Raji (cell line): ENCODE results near the gene LRRC14B.

Experiments used
- POLR2A ChIP-seq: IDR thresholded peaks from 2 replicates; pipeline ENCODE4 v1.6.1; 2011; ENCODE audit warnings: low read depth, low read length, control low read depth; ENCODE audit not compliant: insufficient read depth

LRRC14B gene

DNA sequence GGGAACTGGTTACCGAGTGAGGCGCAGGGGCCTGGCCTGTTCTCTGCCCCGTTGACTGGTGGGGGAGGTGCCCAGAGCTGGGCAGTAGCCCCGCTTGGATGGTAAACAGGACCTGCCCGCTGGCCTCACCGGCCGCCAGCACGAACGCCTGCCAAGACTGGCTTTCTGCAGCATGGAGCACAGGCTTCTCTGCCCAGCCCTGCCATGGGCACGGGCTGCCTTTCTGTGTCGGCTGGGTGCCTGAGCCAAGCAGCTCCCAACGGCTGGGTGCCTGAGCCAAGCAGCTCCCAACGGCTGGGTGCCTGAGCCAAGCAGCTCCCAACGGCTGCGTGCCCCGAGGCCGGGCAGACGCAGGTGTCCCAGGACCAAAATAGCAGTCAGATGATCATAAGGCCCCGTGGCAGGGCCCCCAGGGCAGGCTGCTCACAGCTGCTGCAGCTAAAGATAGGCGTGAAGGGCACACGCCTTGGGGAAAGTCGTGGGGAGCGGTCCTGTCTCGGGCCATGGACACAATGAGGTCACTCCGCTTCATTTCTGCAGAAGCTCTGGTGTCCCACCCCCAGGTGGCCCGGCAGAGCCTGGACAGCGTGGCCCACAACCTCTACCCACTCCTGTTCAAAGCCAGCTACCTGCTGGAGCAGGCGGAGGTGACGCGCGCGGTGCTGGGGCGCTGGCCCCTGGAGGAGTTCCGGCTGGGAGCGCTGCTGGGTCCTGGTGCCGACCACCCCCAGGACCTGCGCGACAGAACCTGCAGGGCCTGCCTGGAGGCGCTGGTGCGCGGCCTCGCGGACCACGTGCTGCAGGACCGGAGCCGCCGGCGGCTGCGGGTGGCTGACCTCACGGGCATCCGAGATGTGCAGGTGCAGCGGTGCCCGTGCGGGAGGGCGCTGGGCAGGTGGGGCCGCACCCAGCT is at the start of gene LRRC14B:
Gene LRRC14B, plus strand, starts transcription at position 460 of the 913 bp plus-strand sequence. Its CDS starts 44 bp downstream, at position 504.
- TF ChIP-seq POLR2A: no peak

DNA sequence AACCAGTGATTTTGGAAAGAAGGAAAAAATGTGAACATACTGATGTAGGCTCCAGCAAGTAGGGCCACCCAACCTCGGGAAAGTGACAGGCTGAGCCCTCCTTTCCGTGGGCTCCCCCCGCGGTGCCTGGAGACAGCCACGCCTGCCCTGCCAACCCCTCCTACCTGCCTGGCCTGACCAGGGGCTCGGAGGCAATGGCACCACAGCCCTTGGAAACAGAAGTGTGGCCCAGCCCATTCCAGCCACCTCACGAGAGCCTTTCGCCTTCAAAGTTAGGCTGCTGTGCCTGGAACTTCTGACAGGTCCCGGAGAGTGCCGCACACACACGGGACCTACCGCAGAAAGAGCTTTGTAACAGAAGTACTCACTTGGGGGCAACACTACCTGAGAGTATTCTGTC is 49.5 kb upstream of the LRRC14B start:
- no peak for TF ChIP-seq POLR2A

DNA sequence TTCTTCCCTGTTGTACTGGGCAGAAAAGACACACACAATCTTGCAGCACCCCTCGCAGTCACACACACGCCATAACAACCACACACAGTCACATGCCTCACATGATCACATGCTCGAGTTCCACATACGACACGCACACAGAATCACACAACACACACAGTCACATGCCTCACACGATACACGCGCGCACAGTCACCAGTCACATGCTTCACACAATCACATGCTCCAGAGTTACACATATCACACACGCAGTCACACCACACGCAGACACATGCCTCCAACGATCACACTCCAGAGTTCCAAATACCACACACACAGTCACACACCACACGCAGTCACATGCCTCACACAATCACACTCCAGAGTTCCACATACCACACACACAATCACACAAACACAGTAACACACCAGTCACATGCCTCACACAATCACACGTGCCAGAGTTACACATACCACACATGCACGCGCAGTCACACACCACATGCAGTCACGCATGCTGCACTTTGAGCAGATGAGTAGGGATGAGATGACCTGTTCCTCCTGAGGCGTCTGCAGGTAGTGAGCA is 49.0 kb upstream of the LRRC14B start:
- no peak for TF ChIP-seq POLR2A

DNA sequence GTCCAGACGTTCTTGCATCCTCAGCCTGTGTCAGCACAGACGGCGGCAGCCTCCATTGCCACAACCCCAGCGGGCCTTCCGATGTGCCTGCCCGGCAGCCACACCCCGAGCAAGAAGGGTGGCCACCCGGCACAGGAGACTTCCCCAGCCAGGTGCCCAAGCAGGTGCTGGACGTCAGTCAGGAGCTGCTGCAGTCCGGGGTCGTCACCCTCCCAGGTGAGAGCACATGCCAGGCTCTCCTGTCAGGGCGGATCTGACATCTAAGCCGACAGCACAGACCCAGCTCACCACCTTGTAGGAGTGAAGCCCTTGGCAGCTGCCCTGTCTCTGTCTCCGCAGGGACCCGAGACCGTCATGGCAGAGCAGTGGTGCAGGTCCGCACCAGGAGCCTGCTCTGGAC is 48.3 kb upstream of the LRRC14B start:
- TF ChIP-seq POLR2A: no peak

DNA sequence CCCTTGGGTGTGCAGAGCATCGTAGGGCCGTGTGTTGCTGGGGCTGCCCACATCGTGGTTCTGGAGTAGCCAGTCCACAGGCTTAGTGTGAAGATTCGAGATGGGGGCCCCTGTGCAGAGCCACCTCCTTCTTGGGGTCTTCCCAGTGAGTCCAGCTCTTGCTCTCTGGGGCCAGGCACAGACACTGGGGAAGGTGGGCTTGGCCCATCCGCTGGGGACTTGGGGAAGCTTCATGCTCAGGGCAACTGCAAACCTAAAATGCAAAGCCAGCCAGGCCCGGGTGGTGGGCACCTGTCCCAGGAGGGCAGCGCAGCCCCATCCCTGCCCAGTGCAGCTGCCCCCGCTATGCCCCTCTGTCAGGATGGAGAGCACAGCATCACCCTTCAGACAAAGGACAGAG is 46.4 kb upstream of the LRRC14B start:
- TF ChIP-seq POLR2A: no peak

DNA sequence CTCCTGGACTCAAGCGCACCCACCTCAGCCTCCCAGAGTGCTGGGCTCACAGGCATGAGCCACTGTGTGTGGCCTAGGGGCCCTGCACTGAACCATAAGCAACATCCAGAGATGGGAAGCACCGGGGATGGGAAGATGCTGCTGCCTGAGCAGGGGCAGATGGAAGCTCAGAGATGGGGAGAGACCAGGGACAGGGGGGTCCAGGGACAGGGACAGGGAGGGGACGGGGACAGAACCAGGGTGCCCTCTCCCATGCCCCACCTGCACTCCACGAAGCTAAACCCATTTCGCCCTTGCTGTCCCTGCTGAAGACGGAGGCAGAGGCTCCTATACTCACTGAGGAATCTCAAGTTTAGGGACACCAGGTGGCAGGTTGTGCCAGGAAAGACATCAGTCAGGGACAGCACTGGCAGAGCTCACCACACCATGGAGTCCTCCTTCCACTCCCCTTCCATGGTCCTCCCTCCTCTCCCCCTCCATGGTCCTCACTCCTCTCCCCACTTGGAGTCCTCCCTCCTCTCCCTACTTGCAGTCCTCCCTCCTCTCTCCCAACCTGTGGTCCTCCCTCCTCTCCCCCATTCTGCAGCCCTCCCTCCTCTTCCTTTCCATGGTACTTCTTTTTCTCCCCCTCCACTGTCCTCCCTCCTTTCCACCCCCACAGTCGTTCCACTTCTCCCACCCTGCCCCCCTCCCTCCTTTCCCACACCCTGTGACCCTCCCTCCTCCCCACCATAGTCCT is 45.5 kb upstream of the LRRC14B start:
- TF ChIP-seq POLR2A: no peak

DNA sequence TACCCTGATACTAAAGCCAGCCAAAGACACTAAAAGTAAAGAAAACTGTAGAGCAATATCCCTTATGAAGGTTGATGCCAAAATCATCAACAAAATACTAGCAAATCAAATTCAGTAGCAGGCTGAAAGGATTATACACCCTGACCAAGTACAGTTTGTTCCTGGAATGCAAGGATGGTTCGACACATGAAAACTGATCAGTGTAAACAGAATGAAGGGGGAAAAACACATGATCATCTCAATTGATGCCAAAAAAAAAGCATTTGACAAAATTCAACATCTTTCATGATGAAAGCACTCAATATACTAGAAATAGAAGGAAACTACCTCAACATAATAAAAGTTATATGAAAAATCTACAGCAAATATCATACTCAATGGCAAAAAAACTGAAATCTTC is 43.5 kb upstream of the LRRC14B start:
- no peak for TF ChIP-seq POLR2A

DNA sequence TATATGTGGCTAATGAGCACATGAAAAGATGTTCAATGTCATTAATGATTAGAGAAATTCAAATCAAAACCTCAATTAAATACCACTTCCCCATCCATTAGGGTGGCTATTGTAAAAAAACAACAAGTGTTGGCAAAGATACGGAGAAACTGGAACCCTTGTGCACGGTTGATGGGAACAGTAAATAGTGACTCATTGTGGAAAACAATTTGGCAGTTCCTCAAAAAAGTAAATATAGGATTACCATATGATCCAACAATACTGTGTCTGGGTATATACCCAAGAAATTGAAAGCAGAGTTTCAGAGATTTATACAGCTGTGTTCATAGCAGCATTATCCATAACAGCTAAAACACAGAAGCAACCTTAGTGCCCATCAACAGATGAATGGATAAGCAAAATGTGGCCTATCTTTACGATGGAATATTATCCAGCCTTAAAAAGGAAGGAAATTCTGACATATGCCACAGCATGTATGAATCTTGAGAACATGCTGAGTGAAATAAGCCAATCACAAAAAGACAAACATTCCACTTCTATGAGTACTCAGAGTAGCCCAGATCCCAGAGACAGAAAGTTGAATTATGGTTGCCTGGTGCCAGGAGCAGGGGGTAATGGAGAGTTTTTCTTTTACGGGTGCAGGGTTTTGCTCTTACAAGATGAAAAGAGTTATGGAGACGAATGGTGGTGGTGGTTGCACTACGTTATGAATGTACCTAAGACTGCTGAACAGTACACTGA is 41.4 kb upstream of the LRRC14B start:
- TF ChIP-seq POLR2A: no peak

DNA sequence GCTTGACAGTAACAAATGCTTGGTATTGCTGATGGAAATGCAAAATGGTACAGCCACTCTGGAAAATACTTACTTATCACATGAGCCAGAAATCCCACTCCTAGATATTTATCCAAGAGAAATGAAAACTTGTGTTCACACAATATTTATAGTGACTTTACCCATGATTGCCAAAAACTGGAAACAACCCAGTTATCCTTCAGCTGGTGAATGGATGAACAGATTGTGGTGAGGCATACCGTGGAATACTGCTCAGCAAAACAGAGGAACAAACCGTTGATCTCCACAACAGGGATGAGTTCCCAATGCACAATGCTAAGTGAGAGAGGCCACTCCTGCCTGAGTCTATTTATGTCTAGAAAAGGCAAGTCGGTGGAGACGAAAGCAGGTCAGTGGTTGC is 40.5 kb upstream of the LRRC14B start:
- TF ChIP-seq POLR2A: no peak

DNA sequence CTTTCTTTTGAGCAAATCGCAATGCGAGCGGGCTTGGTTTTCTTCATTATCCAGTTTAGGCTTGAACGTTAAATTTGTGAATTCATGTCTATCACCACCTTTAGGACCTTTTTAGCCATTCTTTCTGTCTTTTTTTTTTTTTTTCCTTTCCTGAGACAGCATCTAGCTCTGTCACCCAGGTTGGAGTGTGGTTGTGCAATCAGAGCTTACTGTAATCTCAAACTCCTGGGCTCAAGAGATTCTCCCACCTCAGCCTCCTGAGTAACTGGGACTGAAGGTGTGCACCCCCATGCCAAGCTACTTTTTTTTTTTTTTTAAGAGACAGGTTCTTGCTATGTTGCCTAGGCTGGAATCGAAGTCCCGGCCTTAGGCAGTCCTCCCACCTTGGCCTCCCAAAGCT is 39.2 kb upstream of the LRRC14B start:
- TF ChIP-seq POLR2A: no peak

DNA sequence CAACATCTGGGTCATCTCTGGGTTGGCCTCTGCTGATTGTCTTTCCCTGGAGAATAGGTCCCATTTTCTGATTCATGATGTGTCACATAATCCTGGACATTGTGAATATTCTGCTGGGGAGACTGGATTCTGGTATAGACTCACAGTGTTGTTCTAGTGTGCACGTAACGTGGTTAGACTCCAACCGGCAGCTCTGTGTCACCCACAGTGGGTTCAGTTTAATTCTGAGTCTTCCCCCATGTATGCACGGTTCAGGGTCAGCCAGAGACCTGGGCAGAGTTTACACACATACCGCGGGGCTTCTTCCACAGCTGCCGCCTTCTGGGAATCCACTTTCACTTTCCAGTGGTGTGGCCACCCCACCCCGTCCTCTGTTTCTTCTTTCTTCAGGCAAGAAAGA is 38.0 kb upstream of the LRRC14B start:
- TF ChIP-seq POLR2A: no peak

DNA sequence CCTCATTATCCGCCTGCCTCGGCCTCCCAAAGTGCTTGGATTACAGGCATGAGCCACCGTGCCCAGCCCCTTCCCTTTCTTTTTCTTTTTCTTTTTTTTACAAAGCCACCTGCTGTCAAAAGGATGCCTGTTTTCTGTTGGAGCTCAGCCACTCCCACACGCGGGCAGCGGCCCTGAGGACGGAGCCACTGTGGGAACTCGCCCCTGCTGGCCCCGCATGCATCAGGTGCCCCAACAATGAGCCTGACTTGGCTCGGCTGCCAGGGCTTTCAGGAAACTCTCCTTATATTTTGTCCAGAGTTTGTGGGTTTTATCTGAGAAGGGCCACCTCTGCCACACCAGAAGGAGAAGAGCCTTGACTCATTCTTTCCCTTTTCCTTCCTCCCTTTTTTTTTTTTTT is 37.1 kb upstream of the LRRC14B start:
- no peak for TF ChIP-seq POLR2A

DNA sequence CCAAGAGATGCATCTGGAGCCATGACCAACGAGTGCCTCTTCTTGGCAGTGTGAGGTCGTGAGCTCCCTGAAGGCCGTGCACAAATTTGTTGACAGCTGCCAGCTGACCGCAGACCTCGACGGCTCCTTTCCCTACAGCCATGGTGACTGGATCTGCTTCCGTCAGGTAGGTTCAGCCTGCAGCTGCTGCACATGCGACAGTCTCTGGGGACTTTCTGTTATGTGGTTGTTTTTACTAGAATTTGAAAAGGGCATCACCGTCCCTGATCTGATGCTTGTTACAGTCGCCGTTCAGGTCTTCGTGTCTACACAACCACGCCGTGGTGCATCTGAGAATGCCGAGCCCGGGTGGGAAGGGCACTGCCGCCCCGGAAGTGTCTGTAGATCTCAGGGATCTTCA is 36.5 kb upstream of the LRRC14B start:
- TF ChIP-seq POLR2A: no peak

DNA sequence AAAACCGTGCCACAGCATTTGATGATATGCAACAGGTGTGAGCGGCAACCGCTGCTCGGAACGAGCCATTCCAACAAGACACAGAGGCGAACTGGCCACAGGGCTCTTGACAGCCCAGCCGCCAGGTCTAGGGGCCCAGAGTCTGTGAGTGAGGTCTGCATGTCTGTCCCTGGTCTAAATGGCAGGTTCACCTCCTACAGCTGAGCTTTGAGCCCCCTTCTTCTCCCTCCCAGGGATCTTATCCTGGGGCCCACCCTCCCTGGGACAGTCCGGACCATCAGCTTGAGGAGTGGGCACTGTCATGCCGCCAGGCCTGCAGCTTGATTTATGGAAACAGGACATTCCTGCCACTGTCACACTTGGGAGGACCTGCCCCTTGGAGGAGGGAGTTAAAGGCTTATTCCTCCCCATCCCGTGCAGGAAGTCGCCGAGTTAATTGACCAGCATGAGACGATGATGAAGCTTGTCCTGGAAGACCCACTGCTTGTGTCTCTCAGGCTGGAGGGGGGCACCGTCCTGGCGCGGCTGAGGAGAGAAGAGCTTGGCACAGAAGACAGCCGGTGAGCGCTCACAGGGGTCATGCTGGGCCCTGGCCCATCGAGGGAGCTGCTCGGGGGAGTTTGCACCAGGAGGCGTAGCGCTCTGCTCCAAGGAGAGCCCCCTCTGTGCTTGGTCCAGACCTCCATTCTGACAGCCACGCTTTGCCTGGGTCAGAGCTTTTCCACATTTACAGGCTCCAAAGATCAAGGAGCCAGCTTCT is 35.5 kb upstream of the LRRC14B start:
- TF ChIP-seq POLR2A: no peak
